NCI-H748 treated with DMSO at 0.1 percent for 48 hours (cell line): Measurements from ENCODE around the gene CCDC102A.

ENCODE experiments used
- DNase-seq: peaks from one replicate; lab custom pipeline; 2025; lab: John Stamatoyannopoulos, UW

The CCDC102A gene

GRCh38 chr16:57479205-57479975, 57.0 kb downstream of the CCDC102A start:
- DNase-seq = no peak

- DNase-seq = no peak
These were observed 57.8 kb downstream of the CCDC102A start for GRCh38 chr16:57478396-57479204.

DNA sequence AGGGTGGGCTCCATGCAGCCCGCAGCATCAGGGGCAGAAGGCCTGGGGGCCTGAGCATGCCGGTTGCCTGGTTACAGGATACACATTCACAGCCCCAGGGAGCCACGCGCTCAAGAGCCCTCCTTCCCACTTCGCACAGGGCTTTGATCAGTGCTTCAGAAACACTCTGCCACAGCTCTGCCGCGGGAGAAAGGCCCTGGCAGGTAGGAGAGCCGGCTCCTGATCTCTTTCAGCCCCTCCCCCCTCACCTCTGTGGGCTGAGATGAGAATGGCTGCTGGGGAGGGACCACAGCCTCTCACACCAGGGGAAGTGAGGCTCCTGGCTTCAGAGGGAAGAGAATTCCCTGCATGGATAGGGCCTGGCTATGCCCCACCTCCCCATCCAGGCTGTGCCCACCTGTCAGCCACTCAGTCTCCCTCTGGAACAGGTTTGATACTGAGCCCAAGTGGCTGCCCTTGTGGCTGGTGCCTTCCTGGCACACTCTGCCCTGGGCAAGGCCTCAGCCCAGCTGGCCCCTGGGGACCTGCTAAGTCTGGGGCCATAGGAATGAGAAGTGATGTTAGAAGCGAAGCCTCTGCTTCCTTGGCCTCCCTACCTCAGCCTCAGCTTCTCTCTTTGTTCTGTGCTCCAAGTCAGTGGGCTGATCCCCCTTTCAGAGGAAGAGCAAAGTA, 58.7 kb downstream of the CCDC102A start:
- DNase-seq = no peak

- no peak for DNase-seq
These were observed 59.6 kb downstream of the CCDC102A start for GRCh38 chr16:57476546-57477410.

- DNase-seq = peak; percentile 1
These were observed 60.5 kb downstream of the CCDC102A start for GRCh38 chr16:57475711-57476339.

- DNase-seq = no peak
These were observed 61.4 kb downstream of the CCDC102A start for GRCh38 chr16:57474671-57475661.

DNA sequence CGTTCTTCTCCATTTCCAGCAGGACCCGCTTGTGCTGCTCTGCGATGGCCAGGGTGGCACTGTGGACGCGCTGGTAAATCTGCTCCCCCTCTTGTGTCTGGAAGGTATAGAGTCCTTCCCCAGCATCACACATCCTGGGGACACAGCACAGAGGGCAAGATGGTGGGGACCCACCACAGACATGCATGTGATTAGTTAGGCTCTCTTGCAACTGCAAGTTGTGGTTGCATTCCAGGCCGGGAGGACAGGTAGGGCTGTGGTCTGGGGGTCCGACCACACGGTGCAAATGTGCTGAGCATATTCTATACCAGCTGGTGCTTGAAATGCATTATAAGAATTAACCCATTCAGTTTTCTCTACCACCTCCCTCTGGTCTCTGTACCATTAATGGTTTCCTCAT, 62.5 kb downstream of the CCDC102A start:
- DNase-seq = no peak

DNA sequence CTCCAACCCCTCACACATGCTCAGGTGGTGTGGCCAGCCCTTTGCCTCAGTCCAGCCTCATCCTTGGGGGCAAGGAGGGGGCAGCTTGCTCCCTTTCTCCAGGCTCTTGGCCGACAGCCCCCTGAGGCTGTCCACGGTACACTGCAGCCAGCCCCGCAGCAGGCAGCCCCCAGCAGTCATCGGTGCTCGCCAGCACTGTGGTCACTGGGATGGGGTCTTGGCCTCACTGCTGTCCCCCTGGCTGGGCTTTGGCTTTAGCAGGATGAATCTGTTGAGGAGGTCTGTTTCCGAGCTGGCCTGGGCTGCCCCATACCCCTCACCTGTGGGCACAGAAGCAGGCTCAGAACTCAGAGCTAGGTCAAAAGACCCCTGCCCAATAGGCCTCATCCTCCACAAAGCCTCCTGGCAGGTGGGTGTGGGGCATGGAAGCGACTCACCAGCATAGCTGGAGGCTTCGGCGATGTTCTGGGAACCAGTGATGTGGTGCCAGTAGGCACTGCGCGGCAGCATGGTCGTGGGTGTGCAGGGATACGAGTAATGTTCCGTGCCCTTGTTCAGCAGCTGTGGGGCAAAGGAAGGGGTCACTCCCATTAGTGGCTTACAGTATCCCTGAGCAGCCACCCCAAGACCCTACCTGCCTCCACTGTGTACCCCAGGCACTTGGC, 63.1 kb downstream of the CCDC102A start:
- no peak for DNase-seq

DNA sequence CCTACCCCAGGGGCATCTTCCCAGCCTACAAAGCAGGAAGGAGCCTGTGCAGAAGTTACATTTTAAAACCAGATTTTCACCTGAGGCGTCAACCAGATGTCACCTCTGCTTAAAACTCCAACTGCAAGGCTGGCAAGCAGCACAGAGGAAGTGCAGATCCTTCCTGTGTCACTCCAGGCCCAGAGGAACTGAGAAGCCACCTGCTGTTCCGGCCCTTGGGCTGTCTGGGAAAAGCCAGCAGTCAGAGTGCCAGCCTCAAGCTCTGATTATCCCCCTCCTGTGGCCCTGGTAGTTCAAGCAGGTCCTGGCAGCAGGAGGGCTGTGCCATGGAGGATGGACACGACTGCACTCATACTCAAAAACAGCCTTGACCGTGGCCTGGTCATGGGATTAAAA, 63.7 kb downstream of the CCDC102A start:
- no peak for DNase-seq

- no peak for DNase-seq
These were observed 64.3 kb downstream of the CCDC102A start for GRCh38 chr16:57471852-57472664.

DNA sequence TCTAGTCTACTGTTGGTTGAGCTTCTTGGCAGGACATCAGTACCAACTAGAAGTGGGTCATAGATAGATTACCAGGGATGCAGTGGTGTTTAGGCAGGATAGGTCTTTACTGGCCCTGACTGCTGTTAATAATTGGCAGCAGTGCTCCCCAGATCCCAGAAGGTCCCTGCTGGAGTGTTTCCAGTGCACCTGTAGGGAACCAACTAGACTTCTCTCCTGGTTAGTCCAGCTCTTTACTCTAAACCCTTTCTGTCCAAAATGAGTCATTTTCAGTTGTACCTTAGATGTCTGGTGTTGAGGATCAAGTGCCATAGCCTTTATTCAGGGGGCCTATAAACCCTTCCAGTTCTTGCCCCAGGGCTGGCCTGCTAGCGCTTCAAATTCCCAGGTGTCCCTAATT, 65.2 kb downstream of the CCDC102A start:
- no peak for DNase-seq

DNA sequence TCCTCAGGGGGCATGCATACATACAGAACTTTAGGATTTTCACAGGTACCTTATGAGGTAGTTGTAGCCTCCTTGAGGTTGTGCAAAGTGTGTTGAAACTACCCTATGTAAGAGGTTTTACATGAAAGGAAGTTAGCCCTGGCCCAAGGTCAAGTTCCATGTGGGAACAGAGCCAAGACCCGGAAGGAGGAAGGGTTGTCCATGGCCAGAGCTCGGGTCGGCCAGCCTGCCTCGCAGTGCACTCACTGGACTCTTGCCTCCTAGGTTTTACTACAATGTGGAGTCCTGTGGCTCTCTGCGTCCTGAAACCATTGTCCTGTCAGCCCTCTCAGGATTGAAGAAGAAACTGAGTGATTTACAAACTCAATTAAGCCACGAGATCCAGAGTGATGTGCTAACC, 65.7 kb downstream of the CCDC102A start:
- DNase-seq = no peak

GRCh38 chr16:57469917-57470470, 66.4 kb downstream of the CCDC102A start:
- DNase-seq = no peak

- no peak for DNase-seq
These were observed 67.3 kb downstream of the CCDC102A start for GRCh38 chr16:57469046-57469445.

GRCh38 chr16:57468346-57468745, 68.0 kb downstream of the CCDC102A start:
- DNase-seq = no peak

- no peak for DNase-seq
These were observed 71.8 kb downstream of the CCDC102A start for GRCh38 chr16:57464523-57464922.

DNA sequence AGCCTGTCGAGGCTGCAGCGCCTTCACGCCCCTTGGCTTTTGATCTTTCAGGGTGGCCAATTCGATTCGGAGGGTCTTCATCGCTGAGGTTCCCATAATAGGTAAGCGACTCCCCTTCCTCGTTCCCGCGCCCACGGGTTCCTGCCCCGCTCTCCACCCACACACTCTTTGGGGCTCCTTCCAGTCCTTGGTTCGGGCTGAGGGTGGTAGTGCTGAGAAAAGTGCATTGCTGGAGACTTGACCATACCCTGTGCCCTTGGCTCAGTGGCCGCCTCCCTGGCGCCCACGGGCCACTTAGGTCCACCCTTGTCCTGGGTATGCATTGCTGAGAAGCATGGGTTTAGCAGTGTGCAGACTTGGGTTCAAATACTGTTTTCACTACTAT, 73.4 kb downstream of the CCDC102A start:
- DNase-seq = no peak

DNA sequence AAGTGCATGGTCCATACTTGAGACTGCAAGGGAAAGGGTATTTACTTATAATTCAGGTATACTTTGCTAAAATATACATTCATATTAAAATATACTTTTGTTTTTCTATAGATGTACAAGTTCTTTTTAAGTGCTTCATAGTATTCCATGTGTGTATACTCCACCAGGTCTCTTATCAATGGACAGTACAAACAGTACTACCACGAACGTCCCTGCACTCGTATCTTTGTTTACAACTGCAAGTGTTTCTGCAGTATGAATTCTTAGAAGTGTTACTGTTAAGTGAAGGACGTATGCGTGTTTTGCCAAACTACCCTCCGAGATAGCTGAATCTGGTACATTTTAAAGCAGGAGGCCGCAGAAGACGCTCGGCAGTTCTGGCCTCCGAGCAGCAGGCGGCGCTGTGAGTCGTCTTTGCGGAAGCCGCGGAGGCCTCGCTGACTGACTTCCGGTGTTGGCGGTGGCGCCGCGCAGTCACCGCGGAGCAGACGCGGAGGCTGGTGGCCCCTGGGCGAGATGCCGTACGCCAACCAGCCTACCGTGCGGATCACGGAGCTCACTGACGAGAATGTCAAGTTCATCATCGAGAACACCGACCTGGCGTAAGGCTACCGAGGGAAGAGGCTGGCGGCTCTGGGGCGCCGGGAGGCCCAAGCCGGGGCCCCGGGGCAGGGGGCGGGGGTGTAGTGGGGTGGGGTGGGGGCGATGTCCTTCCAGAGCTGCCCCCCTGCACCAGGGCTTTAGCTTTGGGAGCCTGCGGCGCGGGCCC, 74.0 kb downstream of the CCDC102A start, which contains the start of gene POLR2C:
TSS of gene POLR2C (plus strand) at position 471 of the 769 bp plus-strand sequence. CDS start at position 517, 46 bp downstream.
- DNase-seq = peak; percentile 50
